K562 (cell line): ENCODE results near the gene PTOV1. TPM values are rescaled to one million over a fixed set of nuclear protein-coding genes. Genes with fewer than 3 reads are reported as not detected.

Experiments used
- CHAMP1 ChIP-seq: fragments of 450-650 bp; IDR thresholded peaks from 2 replicates; pipeline ENCODE4 v1.6.1; 2016; ENCODE audit warnings: mild to moderate bottlenecking
- CREM ChIP-seq: IDR thresholded peaks from 2 replicates; pipeline ENCODE4 v1.6.1; 2014; ENCODE audit warnings: antibody characterized with exemption, low read depth
- DMBX1 ChIP-seq: fragments of 250-450 bp; sonication (Bioruptor Pico); IDR thresholded peaks from 2 replicates; pipeline ENCODE4 v1.8.0; 2022; ENCODE audit warnings: inconsistent platforms, mild to moderate bottlenecking, moderate library complexity, borderline replicate concordance
- ELF4 ChIP-seq: fragments of 450-650 bp; formaldehyde crosslinking; IDR thresholded peaks from 2 replicates; pipeline ENCODE4 v1.4.0; 2022; ENCODE audit warnings: missing genetic modification characterization
- FUS ChIP-seq: fragments of 200-400 bp; formaldehyde crosslinking; optimal IDR thresholded peaks from 2 replicates; pipeline ENCODE3; 2017; ENCODE audit warnings: low read depth, low read length
- LCOR ChIP-seq: sonication (generic); formaldehyde crosslinking; IDR thresholded peaks from 2 replicates; pipeline ENCODE4 v1.8.0; 2022; ENCODE audit warnings: mild to moderate bottlenecking, missing genetic modification reagents
- NFIC ChIP-seq: fragments of 450-650 bp; IDR thresholded peaks from 2 replicates; pipeline ENCODE4 v1.6.1; 2017; ENCODE audit warnings: mild to moderate bottlenecking, inconsistent platforms
- PKNOX1 ChIP-seq: fragments of 450-650 bp; IDR thresholded peaks from 2 replicates; pipeline ENCODE4 v1.6.1; 2016
- POLR2H ChIP-seq: IDR thresholded peaks from 2 replicates; pipeline ENCODE4 v1.6.1; 2016; ENCODE audit warnings: missing genetic modification characterization, low read depth, mild to moderate bottlenecking, control low read depth, missing compliant biosample characterization, moderate library complexity
- PRDM10 ChIP-seq: fragments of 450-650 bp; IDR thresholded peaks from 2 replicates; pipeline ENCODE4 v1.6.1; 2018; ENCODE audit not compliant: partially characterized antibody
- RBM39 ChIP-seq: fragments of 200-400 bp; formaldehyde crosslinking; optimal IDR thresholded peaks from 2 replicates; pipeline ENCODE3; 2018; ENCODE audit warnings: low read depth, low read length
- SREBF2 ChIP-seq: sonication (generic); formaldehyde crosslinking; IDR thresholded peaks from 2 replicates; pipeline ENCODE4 v1.4.0; 2020; ENCODE audit warnings: mild to moderate bottlenecking, missing genetic modification reagents
- SRF ChIP-seq, 2 experiments: fragments of 250-450, 450-650 bp in 1 of 2; sonication (Bioruptor Pico) in 1 of 2; sonication (generic) in 1 of 2; formaldehyde crosslinking; IDR thresholded peaks; 2 replicates each; pipeline versions ENCODE4 v1.5.0 to v1.5.1; 2020 to 2022; ENCODE audit warnings: mild to moderate bottlenecking in 1 of 2, missing genetic modification reagents in 1 of 2
- SRSF7 ChIP-seq: fragments of 200-400 bp; formaldehyde crosslinking; optimal IDR thresholded peaks from 2 replicates; pipeline ENCODE3; 2017; ENCODE audit warnings: mild to moderate bottlenecking, low read depth, low read length
- ZBTB1 ChIP-seq: sonication (generic); formaldehyde crosslinking; IDR thresholded peaks from 2 replicates; pipeline ENCODE4 v1.8.1; 2023; ENCODE audit warnings: missing genetic modification reagents, low read depth, mild to moderate bottlenecking, borderline replicate concordance
- ZNF398 ChIP-seq: fragments of 250-450 bp; sonication (Bioruptor Pico); IDR thresholded peaks from 2 replicates; pipeline ENCODE4 v1.8.0; 2021; ENCODE audit warnings: moderate library complexity, mild to moderate bottlenecking, inconsistent platforms
- ZZZ3 ChIP-seq: fragments of 450-650 bp; IDR thresholded peaks from 2 replicates; pipeline ENCODE4 v1.6.1; 2016; ENCODE audit warnings: antibody characterized with exemption, mild to moderate bottlenecking, moderate library complexity
- polyA plus RNA-seq, 8 experiments: library from polyadenylated mRNA; depleted of rRNA in 4 of 8; stranded (reverse) in 5 of 8; unstranded in 3 of 8; fragments of >200 nt; fragmentation: Nextera tagmentation in 2 of 8; fragmentation: Illumina TruSeq in 1 of 8; extraction: Ambion mirVana in 2 of 8; extraction: Trizol in 1 of 8; gene quantifications; 2 replicates each; pipeline versions ENCODE4 v1.2.1 to v1.2.3, GENCODE V29; 2011 to 2014; ENCODE audit warnings: inconsistent platforms in 1 of 8, missing spikeins in 1 of 8
- total RNA-seq, 7 experiments: library from RNA; depleted of rRNA in 6 of 7; stranded (reverse); fragments of >200 nt in 6 of 7; fragmentation: Illumina TruSeq in 2 of 7; extraction: Trizol in 2 of 7; gene quantifications; 2 replicates each; pipeline versions ENCODE4 v1.2.1 to v1.2.3, GENCODE V29; 2011 to 2021; ENCODE audit warnings: low replicate concordance in 1 of 7

The PTOV1 gene
- total and polyA plus RNA-seq, 9 of the 15 experiments (the other 6 are each of a cell fraction or from before 2014, with no cell fraction given) = 4.9 to 169 (median 43.5) TPM

- no peak for TF ChIP-seq ZNF398 (CRISPR knock-in tag)
- no peak for TF ChIP-seq ZZZ3
- no peak for TF ChIP-seq RBM39
- no peak for TF ChIP-seq CHAMP1
- no peak for TF ChIP-seq DMBX1 (CRISPR knock-in tag)
- no peak for TF ChIP-seq POLR2H (tag)
- TF ChIP-seq CREM = 0 out of 2 replicates have a peak, but pooled peaks have one; percentile 8
- TF ChIP-seq SRSF7 = no peak
- TF ChIP-seq LCOR = no peak
- TF ChIP-seq PRDM10 = peak; percentile 4
- TF ChIP-seq SRF (CRISPR knock-in tag; IDR thresholded peaks at IDR 0.05) = no peak
- 0 out of 2 replicates have a peak, but pooled peaks have one; percentile 16 for TF ChIP-seq ELF4 (CRISPR knock-in tag)
- peak; percentile 89 for TF ChIP-seq PKNOX1
- TF ChIP-seq ZBTB1 = no peak
- no peak for TF ChIP-seq FUS
- TF ChIP-seq NFIC = peak; percentile 16; the same call in 1 of the 2 replicates
- TF ChIP-seq SREBF2 (CRISPR knock-in tag) = no peak
Observed at GRCh38 chr19:49849433-49850220, 1.3 kb upstream of the PTOV1 start (continued).
